ENCODE results near the gene PLA2G2F.

Gene PLA2G2F

DNA sequence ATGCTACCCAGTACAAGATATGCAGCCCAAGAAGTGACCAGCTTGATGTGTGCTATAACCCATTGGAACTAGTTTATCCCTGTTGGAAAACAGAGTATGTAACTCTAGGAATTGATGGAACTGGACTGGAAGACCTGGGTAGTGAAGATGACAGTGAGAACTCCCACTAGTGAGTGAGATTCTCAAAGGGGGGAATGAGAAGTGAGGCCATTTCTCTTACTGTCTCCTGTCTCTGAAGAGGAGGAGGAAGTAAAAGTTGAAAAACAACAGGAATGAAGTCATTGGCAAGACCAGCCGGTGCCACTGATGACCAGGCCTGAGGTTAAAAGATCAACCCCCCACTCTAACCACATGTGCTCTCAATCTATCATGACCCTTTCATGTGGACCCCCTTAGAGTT is 20.9 kb downstream of the PLA2G2F start:
- H3K27me3 ChIP-seq (ENCODE audit: insufficient read depth, poor library complexity, severe bottlenecking) = no peaks in the 10 kb centered on the region
- no peak overlapping the region for H3K27ac ChIP-seq (replicated peaks)
- DNase-seq (ENCODE audit: low read depth in 1 of 2, low spot score in 1 of 2) = no peak
- no peak overlapping the region for H3K4me3 ChIP-seq (replicated peaks; ENCODE audit: insufficient read depth, low read length)
- TF ChIP-seq, protein P1, sequence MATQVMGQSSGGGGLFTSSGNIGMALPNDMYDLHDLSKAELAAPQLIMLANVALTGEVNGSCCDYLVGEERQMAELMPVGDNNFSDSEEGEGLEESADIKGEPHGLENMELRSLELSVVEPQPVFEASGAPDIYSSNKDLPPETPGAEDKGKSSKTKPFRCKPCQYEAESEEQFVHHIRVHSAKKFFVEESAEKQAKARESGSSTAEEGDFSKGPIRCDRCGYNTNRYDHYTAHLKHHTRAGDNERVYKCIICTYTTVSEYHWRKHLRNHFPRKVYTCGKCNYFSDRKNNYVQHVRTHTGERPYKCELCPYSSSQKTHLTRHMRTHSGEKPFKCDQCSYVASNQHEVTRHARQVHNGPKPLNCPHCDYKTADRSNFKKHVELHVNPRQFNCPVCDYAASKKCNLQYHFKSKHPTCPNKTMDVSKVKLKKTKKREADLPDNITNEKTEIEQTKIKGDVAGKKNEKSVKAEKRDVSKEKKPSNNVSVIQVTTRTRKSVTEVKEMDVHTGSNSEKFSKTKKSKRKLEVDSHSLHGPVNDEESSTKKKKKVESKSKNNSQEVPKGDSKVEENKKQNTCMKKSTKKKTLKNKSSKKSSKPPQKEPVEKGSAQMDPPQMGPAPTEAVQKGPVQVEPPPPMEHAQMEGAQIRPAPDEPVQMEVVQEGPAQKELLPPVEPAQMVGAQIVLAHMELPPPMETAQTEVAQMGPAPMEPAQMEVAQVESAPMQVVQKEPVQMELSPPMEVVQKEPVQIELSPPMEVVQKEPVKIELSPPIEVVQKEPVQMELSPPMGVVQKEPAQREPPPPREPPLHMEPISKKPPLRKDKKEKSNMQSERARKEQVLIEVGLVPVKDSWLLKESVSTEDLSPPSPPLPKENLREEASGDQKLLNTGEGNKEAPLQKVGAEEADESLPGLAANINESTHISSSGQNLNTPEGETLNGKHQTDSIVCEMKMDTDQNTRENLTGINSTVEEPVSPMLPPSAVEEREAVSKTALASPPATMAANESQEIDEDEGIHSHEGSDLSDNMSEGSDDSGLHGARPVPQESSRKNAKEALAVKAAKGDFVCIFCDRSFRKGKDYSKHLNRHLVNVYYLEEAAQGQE (IDR thresholded peaks at IDR 0.05; ENCODE audit: insufficient replicate concordance, low read depth) = no peak
- TF ChIP-seq SPI1 (IDR thresholded peaks at IDR 0.05; ENCODE audit: borderline replicate concordance, low read depth) (no peak), POLR2AphosphoS5 (IDR thresholded peaks at IDR 0.05; ENCODE audit: low read depth) (no peak), GABPA (IDR thresholded peaks at IDR 0.05; ENCODE audit: low read depth) (no peak)
- TF ChIP-seq, protein P2, sequence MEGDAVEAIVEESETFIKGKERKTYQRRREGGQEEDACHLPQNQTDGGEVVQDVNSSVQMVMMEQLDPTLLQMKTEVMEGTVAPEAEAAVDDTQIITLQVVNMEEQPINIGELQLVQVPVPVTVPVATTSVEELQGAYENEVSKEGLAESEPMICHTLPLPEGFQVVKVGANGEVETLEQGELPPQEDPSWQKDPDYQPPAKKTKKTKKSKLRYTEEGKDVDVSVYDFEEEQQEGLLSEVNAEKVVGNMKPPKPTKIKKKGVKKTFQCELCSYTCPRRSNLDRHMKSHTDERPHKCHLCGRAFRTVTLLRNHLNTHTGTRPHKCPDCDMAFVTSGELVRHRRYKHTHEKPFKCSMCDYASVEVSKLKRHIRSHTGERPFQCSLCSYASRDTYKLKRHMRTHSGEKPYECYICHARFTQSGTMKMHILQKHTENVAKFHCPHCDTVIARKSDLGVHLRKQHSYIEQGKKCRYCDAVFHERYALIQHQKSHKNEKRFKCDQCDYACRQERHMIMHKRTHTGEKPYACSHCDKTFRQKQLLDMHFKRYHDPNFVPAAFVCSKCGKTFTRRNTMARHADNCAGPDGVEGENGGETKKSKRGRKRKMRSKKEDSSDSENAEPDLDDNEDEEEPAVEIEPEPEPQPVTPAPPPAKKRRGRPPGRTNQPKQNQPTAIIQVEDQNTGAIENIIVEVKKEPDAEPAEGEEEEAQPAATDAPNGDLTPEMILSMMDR (IDR thresholded peaks at IDR 0.05; ENCODE audit: insufficient read depth, low read length) = no peak

DNA sequence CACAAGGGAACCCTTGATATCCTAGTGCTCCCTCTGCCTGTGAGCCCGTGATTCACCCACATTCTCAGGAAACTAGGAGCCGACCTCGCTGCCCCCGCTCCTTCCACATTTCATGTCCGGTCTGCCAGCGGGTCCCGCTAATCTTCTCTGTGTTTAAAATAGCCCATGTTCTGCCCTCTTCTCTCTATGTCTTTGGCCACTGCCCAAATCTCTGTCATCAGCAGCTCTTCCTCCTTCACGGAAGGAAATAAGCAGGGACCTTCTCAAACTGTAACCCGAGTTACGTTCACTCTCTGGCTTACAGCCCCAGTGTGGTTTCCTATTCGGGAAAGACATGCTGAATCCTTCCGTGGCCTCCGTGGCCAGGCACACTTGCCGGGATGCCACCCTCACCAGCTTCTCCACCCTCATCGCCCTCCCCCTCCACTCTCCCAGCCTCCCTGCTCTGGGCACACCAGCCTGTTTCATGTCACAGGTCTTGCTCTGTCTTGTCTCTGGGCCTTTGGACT is 25.6 kb downstream of the PLA2G2F start:
- peak in 1 of 2 experiments; percentile 22 for DNase-seq (ENCODE audit: low read depth in 1 of 2, low spot score in 1 of 2)

DNA sequence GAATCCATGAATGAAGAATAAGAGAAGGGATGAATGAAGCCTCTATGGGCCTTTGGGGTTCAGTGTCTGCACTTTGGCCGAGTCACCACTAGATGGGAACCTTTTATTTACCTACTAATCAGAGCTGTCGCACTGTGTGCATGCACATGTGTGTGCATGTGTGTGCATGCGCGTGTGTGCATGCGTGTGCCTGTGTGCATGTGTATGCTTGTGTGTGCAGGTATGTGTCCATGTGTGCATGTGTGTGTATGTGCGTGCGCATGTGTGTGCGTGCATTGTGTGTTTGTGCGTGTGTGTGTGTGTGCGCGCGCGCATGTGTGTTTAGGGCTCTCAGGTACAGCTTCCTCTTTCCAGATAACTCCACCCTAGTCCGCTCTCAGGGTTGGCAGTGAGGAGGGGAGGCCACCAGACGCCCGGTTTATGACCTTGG is 26.4 kb downstream of the PLA2G2F start:
- Histone ChIP-seq H3K27me3 (ENCODE audit: insufficient read depth, poor library complexity, severe bottlenecking) (no peaks in the 10 kb centered on the region), H3K4me3 (replicated peaks; ENCODE audit: insufficient read depth, low read length) (no peak overlapping the region), H3K27ac (replicated peaks) (peak overlapping the region; percentile 47)
- DNase-seq (ENCODE audit: low read depth in 1 of 2, low spot score in 1 of 2) = peak; percentile 92 to 94
- TF ChIP-seq POLR2AphosphoS5 (IDR thresholded peaks at IDR 0.05; ENCODE audit: low read depth) (peak; percentile 73; the same call in 1 of the 2 replicates), GABPA (IDR thresholded peaks at IDR 0.05; ENCODE audit: low read depth) (no peak), SPI1 (IDR thresholded peaks at IDR 0.05; ENCODE audit: borderline replicate concordance, low read depth) (peak; percentile 62; the same call in 1 of the 2 replicates)
- TF ChIP-seq, protein P1 (IDR thresholded peaks at IDR 0.05; ENCODE audit: insufficient replicate concordance, low read depth) = no peak
- TF ChIP-seq, protein P2 (IDR thresholded peaks at IDR 0.05; ENCODE audit: insufficient read depth, low read length) = peak; percentile 29

More for the DNA sequence above, 25.6 kb downstream of the PLA2G2F start:
- no peak for TF ChIP-seq GABPA (IDR thresholded peaks at IDR 0.05; ENCODE audit: low read depth)
- Histone ChIP-seq H3K27me3 (ENCODE audit: insufficient read depth, poor library complexity, severe bottlenecking) (no peaks in the 10 kb centered on the region), H3K27ac (replicated peaks) (no peak overlapping the region), H3K4me3 (replicated peaks; ENCODE audit: insufficient read depth, low read length) (no peak overlapping the region)

DNA sequence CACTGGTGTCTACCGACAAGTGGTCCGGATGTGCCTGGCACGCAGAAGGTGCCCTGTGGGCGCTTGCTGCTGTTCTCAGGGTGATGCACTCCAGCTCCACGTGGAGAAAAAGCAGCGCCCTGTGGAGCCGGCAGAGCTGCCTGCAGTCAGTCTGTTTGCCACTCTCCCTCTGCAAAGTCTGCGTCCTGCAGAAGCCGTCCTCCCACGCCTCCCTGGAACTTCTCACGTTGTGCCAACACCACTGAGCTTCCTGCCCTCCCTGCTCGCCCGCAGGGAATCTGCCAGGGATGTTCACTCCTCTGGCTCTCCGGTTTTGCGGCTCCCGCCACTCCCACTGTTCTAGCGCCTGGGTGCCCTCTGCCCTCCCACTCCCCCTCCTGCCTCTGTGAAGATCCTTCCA is 26.9 kb downstream of the PLA2G2F start:
- no peak overlapping the region for H3K4me3 ChIP-seq (replicated peaks; ENCODE audit: insufficient read depth, low read length)
- TF ChIP-seq SPI1 (IDR thresholded peaks at IDR 0.05; ENCODE audit: borderline replicate concordance, low read depth) = no peak
- TF ChIP-seq, protein P1 (IDR thresholded peaks at IDR 0.05; ENCODE audit: insufficient replicate concordance, low read depth) = no peak
- TF ChIP-seq POLR2AphosphoS5 (IDR thresholded peaks at IDR 0.05; ENCODE audit: low read depth) = no peak; the same call in 1 of the 2 replicates
- no peak for TF ChIP-seq GABPA (IDR thresholded peaks at IDR 0.05; ENCODE audit: low read depth)
- TF ChIP-seq, protein P2 (IDR thresholded peaks at IDR 0.05; ENCODE audit: insufficient read depth, low read length) = no peak
- H3K27ac ChIP-seq (replicated peaks) = peak overlapping the region; percentile 47
- no peaks in the 10 kb centered on the region for H3K27me3 ChIP-seq (ENCODE audit: insufficient read depth, poor library complexity, severe bottlenecking)
- peak in 1 of 2 experiments; percentile 77 for DNase-seq (ENCODE audit: low read depth in 1 of 2, low spot score in 1 of 2)

All from HL-60 (cell line).